Esophagus muscularis mucosa (tissue), 4 donors: ENCODE measurements around the gene RNMT.

Experiments used
- CTCF ChIP-seq, 3 experiments: fragments of 200-600 bp in 2 of 3; fragments of 450-650 bp in 1 of 3; sonication (generic) in 2 of 3; IDR thresholded peaks; one replicate each; pipeline ENCODE4 v1.5.1; 2017 to 2019; ENCODE audit warnings: antibody characterized with exemption in 3 of 3, mild to moderate bottlenecking in 2 of 3, moderate library complexity in 1 of 3
- EP300 ChIP-seq: sonication (generic); formaldehyde crosslinking; IDR thresholded peaks from one replicate; pipeline ENCODE4 v1.6.1; 2017; ENCODE audit warnings: antibody characterized with exemption
- POLR2A ChIP-seq: fragments of 450-650 bp; IDR thresholded peaks from one replicate; pipeline ENCODE4 v1.6.1; 2017; ENCODE audit warnings: antibody characterized with exemption, moderate library complexity, mild to moderate bottlenecking, low read depth
- POLR2AphosphoS5 ChIP-seq, 2 donors: sonication (generic); formaldehyde crosslinking; IDR thresholded peaks; one replicate each; pipeline ENCODE4 v1.6.1; 2017; ENCODE audit warnings: antibody characterized with exemption in 2 of 2

- TF ChIP-seq POLR2A (no peak), CTCF (IDR thresholded peaks at IDR 0.05) (no peak), EP300 (no peak), POLR2AphosphoS5 (IDR thresholded peaks at IDR 0.05) (no peak)
These were observed 6.3 kb upstream of the RNMT start for GRCh38 chr18:13720123-13720522.
